Smooth muscle cell (in vitro differentiated cells): ENCODE measurements around the gene GPR87. TPM values are rescaled to one million over a fixed set of nuclear protein-coding genes. Genes with fewer than 3 reads are reported as not detected.

Source experiments
- DNase-seq: peaks from one replicate; lab custom pipeline; 2025; ENCODE audit not compliant: unreplicated experiment; lab: John Stamatoyannopoulos, UW
- H2AFZ ChIP-seq: fragments of 200-600 bp; sonication (generic); 2 replicates; pipeline ENCODE4 v1.6.0; 2016; ENCODE audit warnings: antibody characterized with exemption, low read depth, mild to moderate bottlenecking
- H3F3A ChIP-seq: fragments of 200-600 bp; sonication (generic); 2 replicates; pipeline ENCODE4 v1.6.0; 2017; ENCODE audit warnings: antibody characterized with exemption, low read depth
- H3K27ac ChIP-seq: fragments of 200-600 bp; sonication (generic); 2 replicates; pipeline ENCODE4 v1.5.1; 2016; ENCODE audit warnings: low read depth, mild to moderate bottlenecking
- H3K27me3 ChIP-seq: fragments of 200-600 bp; sonication (generic); 2 replicates; pipeline ENCODE4 v1.6.1; 2016; ENCODE audit warnings: low read depth, mild to moderate bottlenecking
- H3K36me3 ChIP-seq: fragments of 200-600 bp; sonication (generic); 2 replicates; pipeline ENCODE4 v1.5.1; 2016; ENCODE audit warnings: low read depth
- H3K4me1 ChIP-seq: fragments of 200-600 bp; sonication (generic); 2 replicates; pipeline ENCODE4 v1.5.1; 2016; ENCODE audit warnings: low read depth
- H3K4me2 ChIP-seq: fragments of 200-600 bp; sonication (generic); 2 replicates; pipeline ENCODE4 v1.6.0; 2016; ENCODE audit warnings: mild to moderate bottlenecking
- H3K4me3 ChIP-seq: fragments of 200-600 bp; sonication (generic); 2 replicates; pipeline ENCODE4 v1.5.1; 2016; ENCODE audit warnings: mild to moderate bottlenecking
- H3K79me2 ChIP-seq: fragments of 200-600 bp; sonication (generic); 2 replicates; pipeline ENCODE4 v1.6.0; 2016; ENCODE audit warnings: low read depth, mild to moderate bottlenecking
- H3K9ac ChIP-seq: fragments of 200-600 bp; sonication (generic); 2 replicates; pipeline ENCODE4 v1.6.0; 2016; ENCODE audit warnings: low read depth
- H3K9me3 ChIP-seq: fragments of 200-600 bp; sonication (generic); replicated peaks from 2 replicates; pipeline ENCODE4 v1.5.1; 2016; ENCODE audit warnings: low read depth
- H4K20me1 ChIP-seq: fragments of 200-600 bp; sonication (generic); 2 replicates; pipeline ENCODE4 v1.6.0; 2016; ENCODE audit warnings: low read depth
- WGBS: methylation state at CpG from one replicate; pipeline ENCODE4 v1.1.7; 2016; ENCODE audit warnings: low lambda C conversion rate; 5-methylcytosine and 5-hydroxymethylcytosine counted together
- polyA plus RNA-seq: library from polyadenylated mRNA; unstranded; fragments of >200 nt; fragmentation: Nextera tagmentation; extraction: Ambion mirVana; gene quantifications from 2 replicates; pipeline ENCODE4 v1.2.1, GENCODE V29; 2016
- total RNA-seq: library from RNA; depleted of rRNA; stranded (reverse); fragments of >200 nt; gene quantifications from 2 replicates; pipeline ENCODE4 v1.2.3, GENCODE V29; 2014
- TF ChIP-seq, protein P1 (sequence below): fragments of 200-600 bp; sonication (generic); IDR thresholded peaks from 2 replicates; pipeline ENCODE4 v1.5.1; 2017; ENCODE audit warnings: borderline replicate concordance, mild to moderate bottlenecking, antibody characterized with exemption; ENCODE audit not compliant: insufficient read depth, poor library complexity, severe bottlenecking

The GPR87 gene
- total and polyA plus RNA-seq, 2 experiments from 2014 or later = 5.1 to 24.0 TPM

DNA sequence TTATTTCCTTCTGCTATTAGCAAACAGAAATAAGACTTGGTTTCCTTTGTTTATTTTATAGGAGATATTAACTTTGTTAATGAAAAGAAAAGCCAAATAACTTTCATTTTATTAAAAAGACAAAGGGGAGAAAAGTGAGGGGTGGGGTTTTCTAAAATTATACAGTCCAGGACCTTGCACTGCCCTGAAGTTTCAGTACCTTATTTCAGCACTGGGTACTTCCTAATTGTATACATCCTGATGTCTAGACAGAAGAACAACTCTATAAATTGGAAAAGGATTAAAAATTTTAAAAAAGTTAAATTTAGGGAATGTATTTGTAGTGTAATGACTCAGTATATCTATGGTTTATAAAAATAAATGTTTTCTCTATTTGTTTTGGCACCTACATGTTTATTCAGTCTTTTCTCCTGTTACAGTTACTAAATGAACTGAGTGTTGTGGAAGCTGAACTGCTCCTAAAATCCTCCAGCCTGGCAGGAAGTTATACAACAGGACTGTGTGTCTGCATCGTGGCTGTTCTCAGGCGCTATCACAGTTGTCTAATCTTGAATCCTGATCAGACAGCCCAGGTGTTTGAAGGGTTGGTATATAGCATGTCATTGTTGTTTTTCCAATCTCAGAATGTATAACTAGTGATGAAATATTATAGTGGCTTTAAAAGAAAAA is 40.3 kb upstream of the GPR87 start:
- no peaks in the 10 kb centered on the region for H3K36me3 ChIP-seq
- no peaks in the 10 kb centered on the region for H3K4me1 ChIP-seq
- no peak overlapping the region for H3K9ac ChIP-seq
- WGBS = 56% methylated on average over 2 of the region's 2 CpGs
- H3K4me3 ChIP-seq = no peak overlapping the region
- no peaks in the 10 kb centered on the region for H3K9me3 ChIP-seq
- no peaks in the 10 kb centered on the region for H3K79me2 ChIP-seq
- no peaks in the 10 kb centered on the region for H3K27me3 ChIP-seq
- TF ChIP-seq, protein P1, sequence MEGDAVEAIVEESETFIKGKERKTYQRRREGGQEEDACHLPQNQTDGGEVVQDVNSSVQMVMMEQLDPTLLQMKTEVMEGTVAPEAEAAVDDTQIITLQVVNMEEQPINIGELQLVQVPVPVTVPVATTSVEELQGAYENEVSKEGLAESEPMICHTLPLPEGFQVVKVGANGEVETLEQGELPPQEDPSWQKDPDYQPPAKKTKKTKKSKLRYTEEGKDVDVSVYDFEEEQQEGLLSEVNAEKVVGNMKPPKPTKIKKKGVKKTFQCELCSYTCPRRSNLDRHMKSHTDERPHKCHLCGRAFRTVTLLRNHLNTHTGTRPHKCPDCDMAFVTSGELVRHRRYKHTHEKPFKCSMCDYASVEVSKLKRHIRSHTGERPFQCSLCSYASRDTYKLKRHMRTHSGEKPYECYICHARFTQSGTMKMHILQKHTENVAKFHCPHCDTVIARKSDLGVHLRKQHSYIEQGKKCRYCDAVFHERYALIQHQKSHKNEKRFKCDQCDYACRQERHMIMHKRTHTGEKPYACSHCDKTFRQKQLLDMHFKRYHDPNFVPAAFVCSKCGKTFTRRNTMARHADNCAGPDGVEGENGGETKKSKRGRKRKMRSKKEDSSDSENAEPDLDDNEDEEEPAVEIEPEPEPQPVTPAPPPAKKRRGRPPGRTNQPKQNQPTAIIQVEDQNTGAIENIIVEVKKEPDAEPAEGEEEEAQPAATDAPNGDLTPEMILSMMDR = no peak
- H3K4me2 ChIP-seq = no peak overlapping the region
- H3F3A ChIP-seq = no peaks in the 10 kb centered on the region
- no peak overlapping the region for H2AFZ ChIP-seq
- no peak for DNase-seq
- H4K20me1 ChIP-seq = no peaks in the 10 kb centered on the region
- H3K27ac ChIP-seq = no peak overlapping the region

DNA sequence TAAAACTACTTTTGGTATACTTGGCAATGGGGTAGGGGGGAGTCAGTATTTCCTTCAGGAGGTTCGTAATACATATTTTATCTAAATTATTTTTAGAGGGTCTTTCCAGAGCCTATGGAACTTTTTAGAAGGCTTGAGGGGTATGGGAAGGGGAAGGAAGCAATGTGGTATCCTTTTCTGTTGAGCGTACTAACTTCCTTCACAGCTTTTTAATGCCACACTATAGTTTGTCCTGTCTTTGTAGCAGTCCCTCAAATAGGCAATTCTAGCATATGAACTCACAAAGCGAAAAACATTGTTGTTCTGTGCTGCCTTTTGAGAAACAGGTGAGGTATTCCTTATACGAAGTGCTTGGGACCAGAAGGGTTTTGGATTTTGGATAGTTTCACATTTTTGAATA is 35.0 kb upstream of the GPR87 start:
- H3K4me3 ChIP-seq = no peak overlapping the region
- TF ChIP-seq, protein P1 = no peak
- no peak overlapping the region for H3K9ac ChIP-seq
- no peaks in the 10 kb centered on the region for H3F3A ChIP-seq
- no peak overlapping the region for H2AFZ ChIP-seq
- no peaks in the 10 kb centered on the region for H4K20me1 ChIP-seq
- no peaks in the 10 kb centered on the region for H3K79me2 ChIP-seq
- 98% methylated on average over 4 of the region's 4 CpGs for WGBS
- H3K4me2 ChIP-seq = no peak overlapping the region
- no peaks in the 10 kb centered on the region for H3K36me3 ChIP-seq
- H3K4me1 ChIP-seq = no peaks in the 10 kb centered on the region
- no peak for DNase-seq
- no peak overlapping the region for H3K27ac ChIP-seq
- H3K27me3 ChIP-seq = no peaks in the 10 kb centered on the region
- no peaks in the 10 kb centered on the region for H3K9me3 ChIP-seq

- H3K27ac ChIP-seq = no peak overlapping the region
- H3F3A ChIP-seq = no peaks in the 10 kb centered on the region
- H3K27me3 ChIP-seq = no peaks in the 10 kb centered on the region
- TF ChIP-seq, protein P1 = no peak
- no peaks in the 10 kb centered on the region for H4K20me1 ChIP-seq
- H2AFZ ChIP-seq = no peak overlapping the region
- no peak for DNase-seq
- no peaks in the 10 kb centered on the region for H3K36me3 ChIP-seq
- no peaks in the 10 kb centered on the region for H3K9me3 ChIP-seq
- no peaks in the 10 kb centered on the region for H3K4me1 ChIP-seq
- WGBS = 94% methylated on average over 1 of the region's 1 CpG
- no peaks in the 10 kb centered on the region for H3K79me2 ChIP-seq
- no peak overlapping the region for H3K4me2 ChIP-seq
- H3K9ac ChIP-seq = no peak overlapping the region
- no peak overlapping the region for H3K4me3 ChIP-seq
Measured at GRCh38 chr3:151351219-151351618, 34.6 kb upstream of the GPR87 start.

- TF ChIP-seq, protein P1 = no peak
- no peak overlapping the region for H3K9ac ChIP-seq
- H3K27ac ChIP-seq = no peak overlapping the region
- no peak overlapping the region for H3K4me2 ChIP-seq
- no peak overlapping the region for H2AFZ ChIP-seq
- H4K20me1 ChIP-seq = no peaks in the 10 kb centered on the region
- DNase-seq = no peak
- H3K79me2 ChIP-seq = no peaks in the 10 kb centered on the region
- no peak overlapping the region for H3K4me3 ChIP-seq
- H3K36me3 ChIP-seq = no peaks in the 10 kb centered on the region
- no peaks in the 10 kb centered on the region for H3K4me1 ChIP-seq
- WGBS = 77% methylated on average over 1 of the region's 1 CpG
- H3K9me3 ChIP-seq = no peaks in the 10 kb centered on the region
- H3K27me3 ChIP-seq = no peaks in the 10 kb centered on the region
- no peaks in the 10 kb centered on the region for H3F3A ChIP-seq
Measured at GRCh38 chr3:151350656-151351055, 34.0 kb upstream of the GPR87 start.
